Breast epithelium (tissue), 4 donors: Measurements from ENCODE around the gene LRRFIP1. TPM values are rescaled to one million over a fixed set of nuclear protein-coding genes. Genes with fewer than 3 reads are reported as not detected.

Experiments used
- DNase-seq, 2 donors: peaks; one replicate each; pipeline ENCODE4 v3.0.0-alpha.2; 2019; ENCODE audit warnings: low spot score in 2 of 2
- H3K27ac ChIP-seq, 2 donors: fragments of 200-600 bp; sonication (generic) in 1 of 2; one replicate each; pipeline ENCODE4 v1.5.1; 2016 to 2019; ENCODE audit warnings: mild to moderate bottlenecking in 1 of 2
- H3K27me3 ChIP-seq, 2 donors: fragments of 200-600 bp; sonication (generic) in 1 of 2; one replicate each; pipeline versions ENCODE4 v1.5.1 to v1.6.0; 2017 to 2019; ENCODE audit warnings: control low read depth in 1 of 2, mild to moderate bottlenecking in 1 of 2
- H3K36me3 ChIP-seq: fragments of 200-600 bp; one replicate; pipeline ENCODE4 v1.5.1; 2019
- H3K4me1 ChIP-seq, 2 donors: fragments of 200-600 bp; sonication (generic); one replicate each; pipeline ENCODE4 v1.5.1; 2016 to 2019; ENCODE audit warnings: control low read depth in 1 of 2
- H3K4me3 ChIP-seq, 3 donors: fragments of 200-600 bp; sonication (generic); 1 replicate in 2 of 3; 2 replicates in 1 of 3; pipeline ENCODE4 v1.5.1; 2016 to 2019; ENCODE audit warnings: mild to moderate bottlenecking in 3 of 3, moderate library complexity in 2 of 3
- H3K9me3 ChIP-seq, 2 donors: fragments of 200-600 bp; sonication (generic) in 1 of 2; one replicate each; pipeline ENCODE4 v1.5.1; 2016 to 2019; ENCODE audit warnings: control low read depth in 1 of 2
- CTCF ChIP-seq, 3 donors: fragments of 450-650 bp; IDR thresholded peaks; one replicate each; pipeline ENCODE4 v1.5.1; 2016 to 2017; ENCODE audit warnings: antibody characterized with exemption in 3 of 3, mild to moderate bottlenecking in 3 of 3, moderate library complexity in 3 of 3
- POLR2A ChIP-seq: fragments of 450-650 bp; IDR thresholded peaks from one replicate; pipeline ENCODE4 v1.6.1; 2016; ENCODE audit warnings: antibody characterized with exemption, mild to moderate bottlenecking, moderate library complexity
- POLR2AphosphoS5 ChIP-seq, 3 donors: sonication (generic); formaldehyde crosslinking; IDR thresholded peaks; one replicate each; pipeline ENCODE4 v1.6.1; 2017; ENCODE audit warnings: antibody characterized with exemption in 3 of 3
- intact Hi-C: fragments of 100-400 bp; cut with DNase I; formaldehyde crosslinking; loops from one replicate; pipeline ENCODE4 v1.15.1; 2023; ENCODE audit warnings: low total_unique reads
- total RNA-seq, 3 donors: library from RNA; depleted of rRNA; stranded (reverse); fragments of >200 nt; gene quantifications; one replicate each; pipeline ENCODE4 v1.1.0, GENCODE V29; 2016

LRRFIP1 gene
- total RNA-seq, 3 donors from 2014 or later: 82.6 to 136 (median 130) TPM

GRCh38 chr2:237717366-237718276 is 90.2 kb downstream of the LRRFIP1 start:
- Histone ChIP-seq H3K27me3 (no peaks in the 10 kb centered on the region), H3K4me1 (no peaks in the 10 kb centered on the region), H3K27ac (peak overlapping the region; percentile 30 to 55), H3K9me3 (no peaks in the 10 kb centered on the region), H3K36me3 (no peaks in the 10 kb centered on the region), H3K4me3 (no peak overlapping the region)
- intact Hi-C loops: no loop called here
- no peak for TF ChIP-seq CTCF (IDR thresholded peaks at IDR 0.05)
- no peak for TF ChIP-seq POLR2AphosphoS5 (IDR thresholded peaks at IDR 0.05)
- TF ChIP-seq POLR2A: no peak
- DNase-seq: peak in 1 of 2 donors; percentile 25

- no peak for DNase-seq
- no peaks in the 10 kb centered on the region for H3K36me3 ChIP-seq
- intact Hi-C loops: no loop called here
- no peak overlapping the region for H3K4me3 ChIP-seq
- H3K4me1 ChIP-seq: no peaks in the 10 kb centered on the region
- peak overlapping the region; percentile 30 to 55 for H3K27ac ChIP-seq
- H3K27me3 ChIP-seq: no peaks in the 10 kb centered on the region
- TF ChIP-seq POLR2A (no peak), POLR2AphosphoS5 (IDR thresholded peaks at IDR 0.05) (no peak), CTCF (IDR thresholded peaks at IDR 0.05) (no peak)
- H3K9me3 ChIP-seq: no peaks in the 10 kb centered on the region
Measured at GRCh38 chr2:237718277-237718634, 90.9 kb downstream of the LRRFIP1 start.

GRCh38 chr2:237720444-237720843 is 93.1 kb downstream of the LRRFIP1 start:
- Histone ChIP-seq H3K9me3 (no peaks in the 10 kb centered on the region), H3K27me3 (no peaks in the 10 kb centered on the region), H3K36me3 (no peaks in the 10 kb centered on the region), H3K4me1 (no peaks in the 10 kb centered on the region), H3K27ac (no peak overlapping the region), H3K4me3 (no peak overlapping the region)
- intact Hi-C loops: no loop called here
- DNase-seq: peak in 1 of 2 donors; percentile 7
- TF ChIP-seq POLR2AphosphoS5 (IDR thresholded peaks at IDR 0.05) (no peak), POLR2A (no peak), CTCF (IDR thresholded peaks at IDR 0.05) (no peak)

GRCh38 chr2:237720957-237721356 is 93.6 kb downstream of the LRRFIP1 start:
- DNase-seq: peak in 1 of 2 donors; percentile 4
- H3K9me3 ChIP-seq: no peaks in the 10 kb centered on the region

More at GRCh38 chr2:237720957-237721356, 93.6 kb downstream of the LRRFIP1 start:
- no peaks in the 10 kb centered on the region for H3K27me3 ChIP-seq
- no peaks in the 10 kb centered on the region for H3K4me1 ChIP-seq
- no peak overlapping the region for H3K27ac ChIP-seq
- TF ChIP-seq POLR2AphosphoS5 (IDR thresholded peaks at IDR 0.05): no peak
- TF ChIP-seq CTCF (IDR thresholded peaks at IDR 0.05): no peak
- H3K36me3 ChIP-seq: no peaks in the 10 kb centered on the region
- no peak overlapping the region for H3K4me3 ChIP-seq
- intact Hi-C loops: no loop called here
